ENCODE results near the gene TMEM132A.

Gene TMEM132A, protein sequence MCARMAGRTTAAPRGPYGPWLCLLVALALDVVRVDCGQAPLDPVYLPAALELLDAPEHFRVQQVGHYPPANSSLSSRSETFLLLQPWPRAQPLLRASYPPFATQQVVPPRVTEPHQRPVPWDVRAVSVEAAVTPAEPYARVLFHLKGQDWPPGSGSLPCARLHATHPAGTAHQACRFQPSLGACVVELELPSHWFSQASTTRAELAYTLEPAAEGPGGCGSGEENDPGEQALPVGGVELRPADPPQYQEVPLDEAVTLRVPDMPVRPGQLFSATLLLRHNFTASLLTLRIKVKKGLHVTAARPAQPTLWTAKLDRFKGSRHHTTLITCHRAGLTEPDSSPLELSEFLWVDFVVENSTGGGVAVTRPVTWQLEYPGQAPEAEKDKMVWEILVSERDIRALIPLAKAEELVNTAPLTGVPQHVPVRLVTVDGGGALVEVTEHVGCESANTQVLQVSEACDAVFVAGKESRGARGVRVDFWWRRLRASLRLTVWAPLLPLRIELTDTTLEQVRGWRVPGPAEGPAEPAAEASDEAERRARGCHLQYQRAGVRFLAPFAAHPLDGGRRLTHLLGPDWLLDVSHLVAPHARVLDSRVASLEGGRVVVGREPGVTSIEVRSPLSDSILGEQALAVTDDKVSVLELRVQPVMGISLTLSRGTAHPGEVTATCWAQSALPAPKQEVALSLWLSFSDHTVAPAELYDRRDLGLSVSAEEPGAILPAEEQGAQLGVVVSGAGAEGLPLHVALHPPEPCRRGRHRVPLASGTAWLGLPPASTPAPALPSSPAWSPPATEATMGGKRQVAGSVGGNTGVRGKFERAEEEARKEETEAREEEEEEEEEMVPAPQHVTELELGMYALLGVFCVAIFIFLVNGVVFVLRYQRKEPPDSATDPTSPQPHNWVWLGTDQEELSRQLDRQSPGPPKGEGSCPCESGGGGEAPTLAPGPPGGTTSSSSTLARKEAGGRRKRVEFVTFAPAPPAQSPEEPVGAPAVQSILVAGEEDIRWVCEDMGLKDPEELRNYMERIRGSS

DNA sequence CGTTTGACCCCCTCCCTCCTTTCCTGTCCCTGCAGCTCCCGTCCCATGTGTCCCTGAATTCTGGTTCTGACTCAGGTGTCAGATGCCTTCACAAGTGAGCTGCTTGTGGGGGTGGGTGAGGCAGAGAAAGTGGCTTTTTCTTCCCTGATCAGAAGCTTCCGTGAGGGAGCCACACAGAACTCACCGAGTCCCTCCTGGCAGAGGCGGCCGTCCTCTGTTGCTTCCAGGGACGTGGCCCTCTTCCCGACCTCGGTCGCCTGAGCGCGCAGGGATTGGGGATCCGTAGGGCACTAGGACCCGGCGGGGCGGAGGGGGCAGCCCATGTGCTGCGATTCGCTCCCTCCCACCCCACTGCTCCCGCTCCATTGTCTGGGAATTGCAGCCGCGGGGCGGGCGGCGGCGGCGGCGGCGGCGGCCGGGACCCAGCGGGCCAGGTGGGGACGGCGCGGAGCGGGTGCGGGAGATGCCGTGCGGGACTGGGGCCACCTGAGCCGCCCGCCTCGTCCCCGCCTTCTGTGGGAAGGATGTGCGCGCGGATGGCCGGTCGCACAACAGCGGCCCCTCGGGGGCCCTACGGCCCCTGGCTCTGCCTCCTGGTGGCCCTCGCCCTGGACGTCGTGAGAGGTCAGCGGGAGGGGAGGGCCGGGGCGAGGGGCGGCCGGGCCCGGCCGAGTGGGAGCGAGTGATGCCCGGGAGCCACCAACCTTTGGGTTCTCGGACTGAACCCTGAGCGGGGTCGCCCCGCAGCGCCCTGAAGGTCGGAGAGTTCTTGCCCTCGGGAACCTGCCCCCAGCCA is at the start of gene TMEM132A:
TSS of gene TMEM132A (plus strand) at position 351 of the 796 bp plus-strand sequence. CDS start at position 525, 174 bp downstream.
- DNase-seq, result no peak

GRCh38 chr11:60875366-60876167 is 48.7 kb upstream of the TMEM132A start:
- no peak for DNase-seq

GRCh38 chr11:60876168-60876485 is 48.1 kb upstream of the TMEM132A start:
- no peak for DNase-seq

GRCh38 chr11:60878245-60879101 is 45.8 kb upstream of the TMEM132A start:
- DNase-seq, result no peak

DNA sequence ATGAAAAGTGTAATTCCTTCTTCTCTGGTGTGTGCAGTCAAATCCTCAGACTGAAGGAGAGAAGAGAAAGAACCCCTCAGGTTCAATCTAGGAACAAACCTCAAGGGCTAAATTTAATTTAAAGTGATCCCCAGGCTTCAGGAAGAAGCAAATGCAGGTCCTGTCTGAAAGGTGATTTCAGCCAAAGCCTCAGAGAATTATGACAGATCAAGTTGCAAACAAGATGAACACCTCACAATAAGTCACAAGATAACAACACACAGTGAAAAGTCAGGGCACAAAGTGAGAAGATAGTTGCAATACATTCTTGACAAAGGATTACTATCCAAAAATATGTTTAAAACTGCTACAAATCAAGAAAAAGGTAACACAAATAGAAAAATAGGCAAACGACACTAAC is 45.2 kb upstream of the TMEM132A start:
- DNase-seq, result no peak

GRCh38 chr11:60879971-60880588 is 44.2 kb upstream of the TMEM132A start:
- no peak for DNase-seq

DNA sequence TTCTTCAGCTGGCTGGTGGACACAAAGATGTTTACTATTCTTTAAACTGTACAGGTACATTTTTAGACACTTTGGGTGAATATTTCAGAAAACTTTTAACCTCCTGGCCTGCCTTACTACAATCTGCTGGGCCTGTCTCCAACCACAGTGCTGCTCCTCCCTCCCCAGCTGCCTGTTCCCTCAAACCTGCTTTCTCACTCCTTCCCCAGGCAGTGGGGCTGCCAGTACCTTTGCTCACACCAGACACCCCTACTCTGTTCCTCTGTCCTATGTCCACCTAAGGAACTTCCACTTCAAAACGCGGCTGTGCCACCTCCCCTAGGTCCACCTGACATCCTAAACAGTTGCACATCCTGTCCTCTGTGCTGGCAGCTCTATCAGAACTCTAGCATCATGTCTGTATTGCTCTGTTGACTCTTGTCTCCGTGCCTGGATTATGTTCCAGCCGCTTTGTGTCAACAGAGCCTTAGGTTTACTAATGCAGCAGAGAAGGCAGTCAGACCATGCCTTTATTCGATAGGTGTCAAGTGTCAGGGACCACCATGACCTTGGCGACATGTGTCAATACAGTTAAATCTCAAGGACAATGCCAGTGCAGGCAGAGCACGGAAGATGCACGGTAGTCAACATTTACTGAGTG is 43.5 kb upstream of the TMEM132A start:
- DNase-seq, result no peak

DNA sequence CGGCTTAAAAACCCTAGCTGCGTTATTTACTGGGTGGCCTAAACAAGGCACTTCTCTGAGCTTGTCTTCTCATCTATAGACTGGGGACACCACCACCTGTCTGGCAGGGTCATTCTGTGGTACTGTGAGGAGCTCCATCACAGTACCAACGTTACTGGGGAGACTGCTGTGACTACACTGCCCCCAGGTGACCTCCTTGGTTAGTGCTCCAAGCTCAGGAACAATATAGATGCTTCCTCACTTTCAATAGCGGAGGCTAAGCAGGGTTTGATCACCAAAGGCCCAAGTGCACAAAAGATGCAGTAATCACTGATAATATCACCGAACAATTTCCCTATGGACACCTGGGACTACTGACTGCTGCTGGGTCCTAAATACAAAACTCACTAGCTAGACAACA is 36.7 kb upstream of the TMEM132A start:
- no peak for DNase-seq

DNA sequence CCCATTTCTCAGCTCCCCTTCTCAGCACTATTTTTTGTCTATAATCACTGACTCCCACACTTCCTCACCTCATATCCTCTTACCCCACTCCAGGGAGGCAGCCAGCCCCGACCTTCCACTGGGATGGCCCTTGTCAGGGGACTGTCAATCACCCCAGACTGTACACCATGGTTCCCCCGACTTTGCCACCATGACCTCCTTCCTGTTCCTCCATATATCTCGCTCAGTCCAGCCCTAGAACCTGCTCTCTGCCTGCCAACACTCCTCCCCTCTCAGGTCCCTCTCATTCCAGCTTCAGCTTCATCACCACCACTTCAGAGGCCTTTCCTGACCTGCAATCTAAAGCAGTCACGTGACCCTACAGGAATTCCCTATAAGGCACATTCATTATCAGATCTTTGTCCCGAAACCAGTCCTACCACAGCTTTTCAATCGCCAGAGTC is 34.4 kb upstream of the TMEM132A start:
- DNase-seq, result no peak

- DNase-seq, result no peak
Measured at GRCh38 chr11:60890696-60891095, 33.6 kb upstream of the TMEM132A start.

- DNase-seq, result no peak
Measured at GRCh38 chr11:60891103-60891741, 33.0 kb upstream of the TMEM132A start.

- no peak for DNase-seq
Measured at GRCh38 chr11:60895687-60896086, 28.6 kb upstream of the TMEM132A start.

GRCh38 chr11:60897496-60897895 is 26.8 kb upstream of the TMEM132A start:
- no peak for DNase-seq

GRCh38 chr11:60899046-60899936 is 25.0 kb upstream of the TMEM132A start:
- DNase-seq, result no peak

DNA sequence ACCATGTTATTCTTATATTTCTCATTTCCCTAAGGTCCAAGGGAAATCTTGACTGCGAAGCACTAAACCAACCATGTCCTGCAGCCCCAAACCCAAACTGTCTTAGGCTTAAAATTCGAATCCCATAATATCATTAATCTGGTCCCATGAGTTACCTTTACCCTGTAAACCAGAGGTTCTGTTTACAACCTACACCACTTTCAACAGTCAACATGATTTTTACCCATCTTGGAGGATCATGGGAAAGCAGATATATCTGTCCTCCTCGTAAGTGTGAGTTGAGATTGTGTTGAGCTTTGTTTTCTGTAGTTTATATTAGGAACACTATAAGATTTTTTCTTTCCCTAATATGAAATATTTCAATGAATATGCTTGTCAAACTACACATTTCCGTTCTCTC is 24.3 kb upstream of the TMEM132A start:
- DNase-seq, result no peak

- DNase-seq, result no peak
Measured at GRCh38 chr11:60900673-60901404, 23.4 kb upstream of the TMEM132A start.

GRCh38 chr11:60902625-60903024 is 21.6 kb upstream of the TMEM132A start:
- no peak for DNase-seq

- no peak for DNase-seq
Measured at GRCh38 chr11:60905047-60905446, 19.2 kb upstream of the TMEM132A start.

Measured in activated naive CD4-positive, alpha-beta T cell (primary cell).